Epidermal melanocyte (primary cell): ENCODE results near the gene WNK1.
"Not testable (repeated sequence)": the region's sequence is repeated elsewhere in the genome, so short reads cannot be mapped to it uniquely, and the experiment has no call there.

Experiments
- DNase-seq: peaks from one replicate; pipeline ENCODE4 v3.0.0; 2011; ENCODE audit warnings: low spot score; ENCODE audit not compliant: insufficient read length

Gene WNK1

DNA sequence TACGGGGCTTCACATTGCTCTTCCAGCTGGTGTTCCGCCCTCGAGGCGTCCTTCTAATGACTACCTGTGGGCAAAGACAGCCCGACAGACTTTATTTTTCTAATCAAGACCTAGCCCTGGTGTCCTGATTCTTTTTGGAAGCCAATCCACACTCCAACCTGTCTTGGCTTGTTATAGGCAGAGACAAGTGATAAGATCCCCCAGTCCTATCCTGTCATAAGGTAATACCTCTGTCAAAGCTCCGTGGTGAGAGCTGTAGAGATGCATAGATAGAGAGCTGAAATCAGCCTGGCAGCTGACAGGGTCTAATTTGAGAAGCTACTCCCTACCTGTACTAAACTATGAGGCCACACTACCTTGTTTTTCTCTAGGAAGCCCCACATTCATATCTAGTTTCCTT lies 11.5 kb upstream of the WNK1 start:
- no peak for DNase-seq

DNA sequence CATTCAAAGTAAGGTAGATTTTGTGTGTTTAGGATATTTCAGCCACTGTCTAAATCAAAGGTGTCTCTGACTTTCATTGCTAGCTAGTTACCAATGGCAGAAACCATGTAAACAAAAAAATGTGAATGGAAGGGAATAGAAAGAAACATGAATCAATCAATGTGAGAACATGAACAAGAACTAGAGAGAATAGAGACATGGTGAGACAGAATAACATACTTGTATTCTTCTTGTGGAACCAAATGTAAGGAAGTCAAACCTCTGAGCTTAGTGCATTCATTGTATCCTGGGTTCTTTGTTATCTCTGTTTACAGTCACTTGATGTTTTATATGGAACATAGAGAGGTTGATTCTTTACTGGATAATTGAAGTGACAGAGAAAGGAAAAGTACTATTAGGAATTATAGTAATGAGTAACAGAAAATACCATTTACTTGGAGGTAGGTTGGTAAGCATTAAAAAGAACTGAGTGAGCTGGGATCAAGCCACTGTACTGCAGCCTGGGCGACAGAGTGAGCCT lies 2.6 kb upstream of the WNK1 start:
- DNase-seq, result no peak

DNA sequence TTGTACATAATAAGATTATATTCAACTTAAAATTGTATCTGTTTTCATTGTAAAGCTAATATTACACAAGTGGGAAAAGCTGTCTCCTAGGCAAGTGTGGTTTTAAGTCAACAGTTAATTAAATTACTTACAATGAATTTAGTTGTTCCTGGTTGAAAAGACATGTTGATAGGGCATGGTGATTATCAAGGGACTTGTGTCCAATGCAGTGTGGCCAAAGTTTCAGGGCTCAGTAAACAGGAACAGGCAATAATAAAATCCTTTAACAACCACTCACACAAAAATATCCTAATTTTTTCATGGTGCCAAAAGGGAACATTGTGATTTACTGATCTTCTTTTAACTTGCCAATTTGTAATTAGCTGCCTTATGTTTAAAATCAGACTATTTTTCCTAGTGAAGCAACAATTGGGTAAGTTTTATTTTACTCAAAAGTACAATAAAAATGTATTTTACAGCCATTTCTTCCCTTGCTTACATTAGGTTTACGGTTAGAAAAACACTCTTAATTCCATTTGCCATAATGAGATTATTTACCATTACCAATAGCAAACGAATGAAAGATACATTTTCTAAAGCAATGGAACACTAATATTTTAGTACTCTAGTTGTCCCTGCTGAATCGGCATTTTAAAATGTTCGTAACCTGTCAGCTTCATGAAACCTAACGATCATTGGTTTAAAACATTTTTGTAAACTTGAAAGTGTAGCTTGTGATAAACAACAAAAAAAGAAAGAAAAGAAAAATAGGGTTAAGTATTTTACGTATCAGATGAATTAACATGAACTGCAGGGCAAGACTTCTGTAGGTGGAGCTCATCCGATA lies 1.8 kb upstream of the WNK1 start:
- DNase-seq, result no peak

DNA sequence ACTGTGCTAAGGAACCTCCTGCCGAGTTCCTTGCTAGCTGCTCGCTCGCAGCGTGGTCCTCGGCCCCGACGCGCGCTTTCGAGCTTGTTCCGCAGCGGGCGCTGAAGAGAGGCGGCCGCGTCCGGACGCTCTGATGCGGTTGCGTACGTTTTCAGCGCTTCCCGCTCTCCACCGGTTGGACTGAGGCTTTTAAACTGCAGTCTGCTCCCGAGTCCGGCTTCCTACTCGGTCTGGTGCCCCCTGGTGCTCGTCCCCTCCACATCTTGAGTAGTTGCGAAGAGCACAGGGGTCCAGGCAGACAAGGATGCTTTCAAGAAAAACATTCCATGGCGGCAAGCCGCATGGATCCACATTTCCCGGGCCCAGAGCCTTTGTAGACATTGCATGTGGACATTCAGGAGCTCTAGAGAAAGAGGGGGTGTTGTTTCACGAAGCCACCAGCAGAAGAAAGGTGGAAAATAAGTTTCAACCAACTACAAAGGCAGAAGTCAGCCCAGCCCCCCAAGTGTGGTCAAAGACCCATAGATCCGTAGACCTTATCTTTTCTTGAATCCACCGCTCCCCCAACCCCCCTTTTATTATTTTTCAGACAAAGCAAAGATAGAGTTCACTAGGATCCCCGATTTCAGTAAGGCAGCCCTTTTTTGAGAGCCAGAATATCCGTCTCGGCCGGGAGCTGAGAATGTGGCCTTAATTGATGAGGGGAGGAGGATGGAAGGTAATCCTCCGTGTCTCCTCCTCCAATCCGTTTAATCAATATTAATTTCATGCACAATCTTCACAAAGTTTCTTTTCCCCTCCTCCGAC lies 984 bp upstream of the WNK1 start:
- DNase-seq, result peak; percentile 67

GRCh38 chr12:752695-753610 lies 574 bp downstream of the WNK1 start:
- DNase-seq, result no peak

GRCh38 chr12:753611-754472 lies 1.5 kb downstream of the WNK1 start:
- no peak for DNase-seq

DNA sequence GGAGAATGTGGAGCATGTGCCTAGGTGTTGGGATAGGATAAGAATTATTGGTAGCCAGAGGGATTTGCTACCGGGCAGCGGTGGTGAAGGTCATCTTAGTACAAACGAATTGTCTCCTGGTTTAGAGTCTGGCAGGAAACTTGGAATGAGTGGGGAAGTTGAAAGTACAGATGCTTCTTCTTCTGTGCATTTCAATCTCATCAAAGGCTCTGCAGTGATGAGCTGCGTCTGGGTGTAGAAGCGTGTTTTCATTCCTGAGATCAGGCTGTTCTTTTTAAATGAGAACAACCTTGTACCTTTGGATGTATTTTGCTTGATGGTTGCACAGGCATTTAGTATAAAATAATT lies 2.1 kb downstream of the WNK1 start:
- no peak for DNase-seq

DNA sequence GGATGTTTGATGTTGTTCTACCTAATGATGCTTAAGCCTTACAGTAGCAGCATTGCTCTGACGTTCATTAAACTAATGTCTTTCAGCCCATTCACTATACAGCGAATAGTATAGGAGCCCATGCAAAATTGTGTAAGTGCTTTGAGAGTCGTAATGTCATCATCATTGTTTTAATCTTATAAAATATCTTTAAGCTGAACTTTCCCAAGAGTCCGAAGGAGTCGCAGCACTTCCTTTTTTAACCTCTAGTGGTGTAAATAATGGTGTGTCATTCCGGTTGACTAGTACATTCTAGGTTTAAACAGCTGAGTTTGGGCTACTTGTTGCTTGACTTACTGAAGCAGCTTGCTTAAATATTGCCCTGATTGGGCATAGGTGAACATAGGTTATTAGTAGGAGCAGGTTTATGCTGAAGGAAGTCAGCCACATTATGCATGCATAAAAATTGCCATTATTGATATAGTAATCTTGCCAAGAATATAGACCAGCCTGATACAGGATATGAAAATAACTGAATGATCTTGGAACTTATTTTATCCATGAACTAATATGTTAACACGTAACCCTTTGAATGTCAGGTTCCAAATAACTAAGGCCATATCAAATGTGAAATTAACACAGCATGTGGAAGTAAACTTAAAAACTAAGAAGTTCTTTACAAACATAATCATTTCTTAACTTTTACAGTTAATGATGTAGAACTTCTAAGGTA lies 2.6 kb downstream of the WNK1 start:
- DNase-seq, result no peak

DNA sequence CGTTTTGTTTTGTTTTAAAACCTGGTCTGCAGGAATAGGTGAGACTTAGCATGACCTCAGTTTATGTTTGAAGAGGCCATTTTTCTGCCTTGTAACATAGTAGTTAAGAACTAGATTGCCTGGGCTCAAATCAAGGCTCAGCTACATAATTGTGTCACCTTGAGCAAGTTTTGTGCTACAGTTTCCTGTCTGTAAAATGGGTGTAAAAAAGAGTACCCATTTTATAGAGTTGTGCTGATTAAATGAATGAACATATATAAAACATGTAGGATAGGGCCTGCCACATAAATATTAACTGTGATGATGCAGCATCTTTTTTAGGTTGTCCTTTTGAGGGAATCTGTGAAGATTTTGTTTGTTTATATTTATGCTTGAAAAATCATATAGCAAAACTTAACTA lies 7.2 kb downstream of the WNK1 start:
- no peak for DNase-seq

DNA sequence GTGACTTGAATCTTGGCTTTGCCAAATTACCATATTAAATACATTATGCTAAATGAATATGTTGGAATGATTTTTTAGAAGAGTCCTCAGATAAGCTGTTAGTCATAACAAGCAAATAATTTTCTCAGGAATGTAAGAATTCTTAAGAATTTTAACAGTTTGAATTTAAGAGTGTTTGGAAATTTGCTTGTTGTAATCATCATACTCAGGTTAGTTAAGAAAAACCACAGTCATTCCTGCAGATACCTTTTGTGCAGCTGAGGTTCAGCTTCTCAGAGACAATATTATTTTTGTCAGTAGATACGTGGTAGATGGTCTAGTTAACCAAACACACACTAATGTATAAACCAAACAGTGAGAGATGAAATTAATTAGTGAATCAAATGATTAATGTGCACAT lies 8.9 kb downstream of the WNK1 start:
- DNase-seq, result no peak

DNA sequence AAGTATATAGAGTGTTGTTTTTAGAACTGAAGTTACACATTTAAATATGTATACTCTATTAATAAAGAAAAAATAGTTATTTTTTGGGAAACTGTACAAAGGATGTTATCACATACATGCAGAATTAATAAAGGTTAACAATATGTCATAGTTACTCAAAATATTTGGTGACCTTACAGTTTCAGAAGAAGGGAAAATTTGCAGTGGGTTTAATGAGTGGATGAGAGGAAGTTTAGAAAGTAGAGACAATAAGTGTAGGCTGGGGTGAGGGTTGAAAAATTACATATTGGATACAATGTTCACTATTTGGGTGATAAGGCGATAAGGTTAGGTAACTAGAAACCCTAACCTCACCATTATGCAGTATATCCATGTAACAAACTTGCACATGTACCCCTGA lies 13.5 kb downstream of the WNK1 start:
- DNase-seq, result no peak

DNA sequence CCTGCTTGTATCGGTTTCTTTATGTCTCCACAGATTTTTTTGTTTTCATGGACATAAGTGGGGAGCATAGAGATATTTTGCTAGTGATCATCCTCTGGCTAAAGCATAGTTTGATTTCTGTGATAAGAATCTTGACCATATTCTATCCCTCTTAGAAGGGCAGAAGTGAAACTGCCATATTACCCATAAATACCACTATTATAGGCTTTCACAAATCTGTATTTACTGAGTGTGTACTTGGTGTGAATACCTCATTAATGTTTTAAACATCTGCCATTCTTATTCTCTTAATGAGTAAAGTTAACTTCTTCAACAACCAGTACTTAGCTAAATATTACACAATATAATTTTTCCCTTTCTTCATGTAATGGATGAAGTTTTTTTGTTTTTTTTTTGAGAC lies 16.1 kb downstream of the WNK1 start:
- no peak for DNase-seq

GRCh38 chr12:770479-770878 lies 18.1 kb downstream of the WNK1 start:
- no peak for DNase-seq

GRCh38 chr12:772056-772697 lies 19.8 kb downstream of the WNK1 start:
- no peak for DNase-seq

DNA sequence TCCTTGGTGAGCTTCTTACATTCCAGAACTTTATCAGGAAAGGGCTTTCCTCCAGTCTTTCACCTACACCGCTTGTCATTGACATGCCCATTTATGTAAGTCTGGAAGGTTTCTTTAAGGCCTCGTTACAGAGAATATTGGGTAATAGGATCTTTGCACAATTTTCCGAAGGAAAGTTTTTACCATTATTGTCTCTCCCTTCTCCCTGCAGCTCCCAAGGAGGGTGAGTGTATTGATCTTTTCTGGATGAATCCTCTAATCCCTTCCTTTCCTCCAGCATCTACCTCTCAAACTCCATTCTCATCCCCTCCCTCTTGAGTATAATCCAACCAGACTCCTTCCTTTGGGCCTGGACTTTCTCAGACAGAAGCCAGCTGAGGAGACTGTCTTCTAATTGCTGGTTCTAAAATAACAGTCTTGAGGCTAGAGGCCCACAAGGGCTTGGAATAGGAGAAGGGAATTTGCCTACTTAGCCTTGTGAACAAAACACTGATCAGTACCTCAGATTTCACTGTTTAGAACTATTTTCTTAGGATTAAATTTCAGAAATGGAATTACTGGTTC lies 21.8 kb downstream of the WNK1 start:
- DNase-seq, result no peak

DNA sequence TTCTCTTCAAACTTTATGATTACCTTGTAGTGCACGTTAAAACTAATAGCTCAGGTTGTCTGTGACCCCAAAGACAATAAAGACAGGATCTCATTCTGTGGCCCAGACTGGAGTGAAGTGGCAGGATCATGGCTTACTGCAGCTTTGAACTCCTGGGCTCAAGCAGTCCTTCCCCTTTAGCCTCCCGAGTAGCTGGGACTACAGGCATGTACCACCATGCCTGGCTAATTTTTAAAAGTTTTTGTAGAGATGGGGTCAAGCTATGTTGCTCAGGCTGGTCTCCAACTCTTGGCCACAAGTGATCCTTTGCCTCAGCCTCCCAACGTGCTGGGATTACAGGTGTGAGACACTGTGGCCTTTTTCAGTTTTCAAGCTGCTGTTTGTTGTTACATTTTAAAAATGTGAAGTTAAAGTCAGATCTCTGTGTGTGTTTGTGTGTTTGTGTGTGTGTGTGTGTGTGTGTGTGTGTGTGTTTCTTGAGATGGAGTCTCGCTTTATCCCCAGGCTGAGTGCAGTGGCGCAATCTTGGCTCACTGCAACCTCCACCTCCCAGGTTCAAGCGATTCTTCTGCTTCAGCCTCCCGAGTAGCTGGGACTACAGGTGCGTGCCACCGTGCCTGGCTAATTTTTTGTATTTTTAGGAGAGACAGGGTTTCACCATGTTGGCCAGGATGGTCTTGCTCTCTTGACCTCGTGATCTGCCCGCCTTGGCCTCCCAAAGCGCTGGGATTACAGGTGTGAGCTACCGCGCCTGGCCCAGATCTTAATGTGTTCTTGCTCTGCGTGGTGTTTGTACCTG lies 23.8 kb downstream of the WNK1 start:
- DNase-seq, result not testable (repeated sequence)

DNA sequence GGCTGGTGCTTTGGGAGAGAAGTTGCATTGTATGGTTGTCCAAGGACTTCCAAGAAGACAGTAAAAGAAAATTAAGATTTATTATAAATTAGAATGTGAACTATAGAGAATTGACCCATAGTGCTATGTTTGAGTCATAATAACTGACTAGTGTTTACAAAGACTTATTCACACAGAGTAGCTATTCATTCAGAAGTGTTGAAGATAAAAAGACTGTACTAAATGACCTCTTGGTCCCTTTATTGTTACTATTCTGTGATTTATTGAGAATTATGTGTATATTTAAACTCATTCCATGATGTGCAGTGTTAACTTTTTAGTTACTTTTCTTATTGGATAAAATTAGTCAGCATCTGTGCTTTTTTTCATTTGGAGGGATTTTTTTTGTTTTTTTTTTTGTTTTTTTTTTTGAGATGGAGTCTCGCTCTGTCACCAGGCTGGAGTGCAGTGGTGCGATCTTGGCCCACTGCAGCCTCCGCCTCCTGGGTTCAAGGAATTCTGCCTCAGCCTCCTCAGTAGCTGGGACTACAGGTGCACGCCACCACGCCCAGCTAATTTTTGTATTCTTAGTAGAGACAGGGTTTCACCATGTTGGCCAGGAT lies 24.5 kb downstream of the WNK1 start:
- DNase-seq, result not testable (repeated sequence)

GRCh38 chr12:777550-778047 lies 25.2 kb downstream of the WNK1 start:
- DNase-seq, result no peak
